Measurements from ENCODE around the gene SLC17A9.

DNA sequence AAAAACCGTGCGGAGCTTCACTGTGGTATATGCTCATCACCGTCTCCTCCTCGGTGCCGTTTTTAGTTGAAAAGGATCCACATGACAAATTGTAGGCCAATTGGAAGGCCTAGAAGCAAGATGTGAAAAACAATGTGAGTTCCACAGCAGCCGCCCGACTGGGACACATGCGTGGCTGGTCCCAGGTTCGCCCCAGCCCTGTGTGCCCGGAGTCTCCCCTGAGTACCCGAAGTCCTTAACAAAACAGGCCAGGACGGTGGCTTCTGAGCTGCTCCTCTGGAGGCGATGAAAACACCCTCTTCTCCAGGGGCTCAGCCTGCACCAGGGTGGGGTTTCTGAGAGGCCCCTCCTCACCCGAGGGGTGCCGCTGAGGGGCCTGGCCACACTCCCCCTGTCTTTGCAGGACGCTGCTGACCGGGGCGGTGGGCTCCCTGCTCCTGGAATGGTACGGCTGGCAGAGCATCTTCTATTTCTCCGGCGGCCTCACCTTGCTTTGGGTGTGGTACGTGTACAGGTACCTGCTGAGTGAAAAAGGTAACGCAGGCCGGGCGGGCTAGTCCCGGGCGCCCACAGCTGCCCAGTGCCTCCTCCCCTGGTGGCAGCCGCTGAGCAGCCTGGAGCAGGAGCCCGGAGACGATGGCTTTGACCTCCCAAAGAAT lies 9.8 kb downstream of the SLC17A9 start:
- TF ChIP-seq, protein P1, sequence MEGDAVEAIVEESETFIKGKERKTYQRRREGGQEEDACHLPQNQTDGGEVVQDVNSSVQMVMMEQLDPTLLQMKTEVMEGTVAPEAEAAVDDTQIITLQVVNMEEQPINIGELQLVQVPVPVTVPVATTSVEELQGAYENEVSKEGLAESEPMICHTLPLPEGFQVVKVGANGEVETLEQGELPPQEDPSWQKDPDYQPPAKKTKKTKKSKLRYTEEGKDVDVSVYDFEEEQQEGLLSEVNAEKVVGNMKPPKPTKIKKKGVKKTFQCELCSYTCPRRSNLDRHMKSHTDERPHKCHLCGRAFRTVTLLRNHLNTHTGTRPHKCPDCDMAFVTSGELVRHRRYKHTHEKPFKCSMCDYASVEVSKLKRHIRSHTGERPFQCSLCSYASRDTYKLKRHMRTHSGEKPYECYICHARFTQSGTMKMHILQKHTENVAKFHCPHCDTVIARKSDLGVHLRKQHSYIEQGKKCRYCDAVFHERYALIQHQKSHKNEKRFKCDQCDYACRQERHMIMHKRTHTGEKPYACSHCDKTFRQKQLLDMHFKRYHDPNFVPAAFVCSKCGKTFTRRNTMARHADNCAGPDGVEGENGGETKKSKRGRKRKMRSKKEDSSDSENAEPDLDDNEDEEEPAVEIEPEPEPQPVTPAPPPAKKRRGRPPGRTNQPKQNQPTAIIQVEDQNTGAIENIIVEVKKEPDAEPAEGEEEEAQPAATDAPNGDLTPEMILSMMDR (IDR thresholded peaks at IDR 0.05 in 2 of 3, conservative IDR thresholded peaks at IDR 0.05 in 1 of 3; ENCODE audit: control insufficient read depth in 2 of 3, extremely low read depth in 1 of 3, insufficient read depth in 1 of 3, low read depth in 3 of 3, low read length in 3 of 3): no peak
- TF ChIP-seq, protein P2, sequence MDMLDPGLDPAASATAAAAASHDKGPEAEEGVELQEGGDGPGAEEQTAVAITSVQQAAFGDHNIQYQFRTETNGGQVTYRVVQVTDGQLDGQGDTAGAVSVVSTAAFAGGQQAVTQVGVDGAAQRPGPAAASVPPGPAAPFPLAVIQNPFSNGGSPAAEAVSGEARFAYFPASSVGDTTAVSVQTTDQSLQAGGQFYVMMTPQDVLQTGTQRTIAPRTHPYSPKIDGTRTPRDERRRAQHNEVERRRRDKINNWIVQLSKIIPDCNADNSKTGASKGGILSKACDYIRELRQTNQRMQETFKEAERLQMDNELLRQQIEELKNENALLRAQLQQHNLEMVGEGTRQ (IDR thresholded peaks at IDR 0.05; ENCODE audit: borderline replicate concordance, low read depth, low read length): no peak
- TF ChIP-seq, protein P3, sequence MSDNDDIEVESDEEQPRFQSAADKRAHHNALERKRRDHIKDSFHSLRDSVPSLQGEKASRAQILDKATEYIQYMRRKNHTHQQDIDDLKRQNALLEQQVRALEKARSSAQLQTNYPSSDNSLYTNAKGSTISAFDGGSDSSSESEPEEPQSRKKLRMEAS (IDR thresholded peaks at IDR 0.05; ENCODE audit: low read depth, low read length): no peak
- TF ChIP-seq, protein P4, sequence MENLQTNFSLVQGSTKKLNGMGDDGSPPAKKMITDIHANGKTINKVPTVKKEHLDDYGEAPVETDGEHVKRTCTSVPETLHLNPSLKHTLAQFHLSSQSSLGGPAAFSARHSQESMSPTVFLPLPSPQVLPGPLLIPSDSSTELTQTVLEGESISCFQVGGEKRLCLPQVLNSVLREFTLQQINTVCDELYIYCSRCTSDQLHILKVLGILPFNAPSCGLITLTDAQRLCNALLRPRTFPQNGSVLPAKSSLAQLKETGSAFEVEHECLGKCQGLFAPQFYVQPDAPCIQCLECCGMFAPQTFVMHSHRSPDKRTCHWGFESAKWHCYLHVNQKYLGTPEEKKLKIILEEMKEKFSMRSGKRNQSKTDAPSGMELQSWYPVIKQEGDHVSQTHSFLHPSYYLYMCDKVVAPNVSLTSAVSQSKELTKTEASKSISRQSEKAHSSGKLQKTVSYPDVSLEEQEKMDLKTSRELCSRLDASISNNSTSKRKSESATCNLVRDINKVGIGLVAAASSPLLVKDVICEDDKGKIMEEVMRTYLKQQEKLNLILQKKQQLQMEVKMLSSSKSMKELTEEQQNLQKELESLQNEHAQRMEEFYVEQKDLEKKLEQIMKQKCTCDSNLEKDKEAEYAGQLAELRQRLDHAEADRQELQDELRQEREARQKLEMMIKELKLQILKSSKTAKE (IDR thresholded peaks at IDR 0.05; ENCODE audit: low read depth, poor library complexity, severe bottlenecking): no peak
- TF ChIP-seq RAD21 (IDR thresholded peaks at IDR 0.05; ENCODE audit: insufficient read depth, low read depth, low read length) (no peak), CHD2 (IDR thresholded peaks at IDR 0.05; ENCODE audit: borderline replicate concordance, low read depth, low read length) (no peak)
- TF ChIP-seq, protein P5, sequence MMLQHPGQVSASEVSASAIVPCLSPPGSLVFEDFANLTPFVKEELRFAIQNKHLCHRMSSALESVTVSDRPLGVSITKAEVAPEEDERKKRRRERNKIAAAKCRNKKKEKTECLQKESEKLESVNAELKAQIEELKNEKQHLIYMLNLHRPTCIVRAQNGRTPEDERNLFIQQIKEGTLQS (IDR thresholded peaks at IDR 0.05; ENCODE audit: borderline replicate concordance, extremely low read depth, low read depth, low read length): no peak
